T-helper 9 cell (primary cell): ENCODE measurements around the gene SMARCA2.

Experiments used
- DNase-seq: peaks from one replicate; pipeline ENCODE4 v3.0.0-alpha.2; 2020

SMARCA2 gene

GRCh38 chr9:2043243-2043642 lies 28.1 kb downstream of the SMARCA2 start:
- no peak for DNase-seq

- DNase-seq: no peak
These were observed 28.8 kb downstream of the SMARCA2 start for GRCh38 chr9:2043881-2044462.

- DNase-seq: no peak
These were observed 32.1 kb downstream of the SMARCA2 start for GRCh38 chr9:2047144-2047671.

DNA sequence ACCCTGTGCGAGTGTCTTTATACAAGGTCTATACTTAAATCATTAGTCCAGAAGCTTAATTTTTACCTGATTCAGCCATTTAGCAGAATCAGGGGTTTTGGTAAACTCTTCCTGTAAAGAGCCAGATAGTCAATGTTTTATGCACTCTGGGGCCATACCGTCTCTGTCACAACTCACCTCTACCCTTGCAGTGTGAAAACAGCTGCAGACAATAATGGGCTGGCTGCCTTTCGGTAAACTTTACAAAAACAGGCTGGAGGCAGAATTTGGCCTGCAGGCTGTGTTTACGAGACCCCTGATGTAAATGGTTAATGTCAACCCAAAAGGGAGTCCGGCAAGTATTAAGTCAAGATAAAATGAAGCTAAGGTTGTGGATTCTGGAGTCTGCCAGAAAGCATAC lies 32.8 kb downstream of the SMARCA2 start:
- DNase-seq: no peak

DNA sequence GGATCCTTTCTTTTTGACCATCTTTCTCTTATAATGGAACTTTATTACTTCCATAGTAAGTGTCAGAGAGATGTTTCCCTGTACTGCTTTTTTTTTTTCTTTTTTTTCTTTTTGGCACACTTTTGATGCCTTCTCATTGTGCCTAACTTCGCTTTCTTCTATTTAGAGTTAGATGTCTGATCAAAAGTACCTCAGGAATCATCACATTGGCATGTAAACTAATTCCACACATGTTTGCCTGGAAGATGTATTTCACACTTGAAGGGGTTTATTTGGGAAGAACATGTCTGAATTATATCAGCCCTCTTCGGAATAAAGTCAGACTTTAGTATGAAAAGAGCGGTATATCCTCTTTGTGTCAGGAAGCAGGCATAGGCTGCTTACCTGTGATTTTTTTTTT lies 35.1 kb downstream of the SMARCA2 start:
- no peak for DNase-seq

DNA sequence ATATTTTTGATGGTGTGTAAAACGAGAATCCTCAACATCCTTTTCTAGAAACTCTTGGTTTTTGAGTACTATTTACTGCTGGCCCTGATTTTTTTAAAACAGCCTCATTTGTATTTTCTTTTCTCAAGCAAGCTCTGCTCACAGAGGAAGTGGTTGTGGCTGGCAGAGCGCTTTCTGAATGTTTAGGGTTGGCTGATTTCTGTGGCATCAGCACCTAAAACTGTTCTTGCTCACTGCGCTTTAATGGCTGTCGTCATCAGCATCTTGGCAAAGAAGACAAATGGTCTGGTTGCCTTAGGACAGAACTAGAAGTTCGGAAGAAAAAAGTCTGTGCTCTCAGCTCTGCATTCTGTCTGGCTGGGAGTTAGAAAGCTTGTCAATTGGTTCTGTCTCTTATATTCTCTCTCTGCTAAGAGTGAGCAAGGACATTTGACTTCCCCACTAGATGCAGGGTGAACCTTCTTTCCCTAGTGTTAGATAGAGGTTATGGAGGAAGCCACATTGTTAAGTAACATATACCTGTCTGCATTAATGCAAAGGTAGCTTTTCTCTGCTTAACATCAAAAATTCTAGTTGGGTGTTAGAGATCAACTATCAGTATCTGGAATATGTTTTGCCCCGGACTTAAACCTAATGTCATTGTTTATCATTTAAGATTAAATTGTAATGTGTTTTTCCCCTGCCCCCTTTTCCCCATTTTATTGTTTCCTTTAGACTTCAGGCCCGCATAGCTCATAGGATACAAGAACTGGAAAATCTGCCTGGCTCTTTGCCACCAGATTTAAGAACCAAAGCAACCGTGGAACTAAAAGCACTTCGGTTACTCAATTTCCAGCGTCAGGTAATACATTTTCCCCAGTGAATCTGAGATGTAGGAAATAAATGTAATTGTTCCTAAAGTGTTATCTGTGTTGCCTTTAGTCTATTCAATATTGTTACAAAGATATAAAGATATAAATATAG lies 39.0 kb downstream of the SMARCA2 start:
- DNase-seq: peak; percentile 48

- no peak for DNase-seq
These were observed 40.1 kb downstream of the SMARCA2 start for GRCh38 chr9:2055203-2055658.

GRCh38 chr9:2059274-2059929 lies 44.3 kb downstream of the SMARCA2 start:
- DNase-seq: no peak

DNA sequence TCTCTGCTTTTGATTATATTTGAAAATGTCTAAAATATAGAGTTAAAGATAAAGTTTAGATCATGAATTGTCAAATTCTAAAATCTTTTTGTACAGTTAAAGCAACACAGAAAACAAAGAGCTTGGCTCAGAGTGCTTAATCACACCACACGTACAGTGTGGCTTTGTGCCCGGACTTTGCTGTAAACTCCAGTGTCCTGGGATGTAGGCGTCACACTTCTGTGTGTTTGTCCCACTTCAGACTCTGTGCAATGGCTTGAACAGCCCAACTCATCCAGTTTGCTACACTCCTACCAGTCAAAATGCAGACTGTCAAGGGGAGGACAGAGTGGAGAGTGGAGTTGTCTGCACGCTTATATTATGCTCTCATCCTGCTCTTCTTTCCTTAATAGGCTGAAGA lies 45.3 kb downstream of the SMARCA2 start:
- no peak for DNase-seq

DNA sequence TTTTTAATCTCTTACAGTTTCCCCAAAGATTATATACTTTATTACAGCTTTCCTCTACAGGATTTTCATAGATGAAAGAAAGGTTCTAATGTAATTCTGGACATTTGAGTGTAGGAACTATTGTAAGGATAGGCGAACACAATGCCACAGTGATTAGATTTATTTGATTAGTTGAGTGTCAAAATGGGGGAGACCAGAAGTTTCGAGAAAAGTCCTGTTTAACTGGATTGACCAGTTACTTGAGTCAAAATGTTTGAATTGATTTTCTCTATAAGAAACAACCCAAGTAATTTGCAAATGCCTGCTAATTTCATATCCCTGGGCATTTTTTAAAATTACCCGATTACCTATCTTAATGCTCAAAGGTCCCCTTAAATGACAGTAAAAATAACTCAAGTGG lies 50.6 kb downstream of the SMARCA2 start:
- DNase-seq: no peak

DNA sequence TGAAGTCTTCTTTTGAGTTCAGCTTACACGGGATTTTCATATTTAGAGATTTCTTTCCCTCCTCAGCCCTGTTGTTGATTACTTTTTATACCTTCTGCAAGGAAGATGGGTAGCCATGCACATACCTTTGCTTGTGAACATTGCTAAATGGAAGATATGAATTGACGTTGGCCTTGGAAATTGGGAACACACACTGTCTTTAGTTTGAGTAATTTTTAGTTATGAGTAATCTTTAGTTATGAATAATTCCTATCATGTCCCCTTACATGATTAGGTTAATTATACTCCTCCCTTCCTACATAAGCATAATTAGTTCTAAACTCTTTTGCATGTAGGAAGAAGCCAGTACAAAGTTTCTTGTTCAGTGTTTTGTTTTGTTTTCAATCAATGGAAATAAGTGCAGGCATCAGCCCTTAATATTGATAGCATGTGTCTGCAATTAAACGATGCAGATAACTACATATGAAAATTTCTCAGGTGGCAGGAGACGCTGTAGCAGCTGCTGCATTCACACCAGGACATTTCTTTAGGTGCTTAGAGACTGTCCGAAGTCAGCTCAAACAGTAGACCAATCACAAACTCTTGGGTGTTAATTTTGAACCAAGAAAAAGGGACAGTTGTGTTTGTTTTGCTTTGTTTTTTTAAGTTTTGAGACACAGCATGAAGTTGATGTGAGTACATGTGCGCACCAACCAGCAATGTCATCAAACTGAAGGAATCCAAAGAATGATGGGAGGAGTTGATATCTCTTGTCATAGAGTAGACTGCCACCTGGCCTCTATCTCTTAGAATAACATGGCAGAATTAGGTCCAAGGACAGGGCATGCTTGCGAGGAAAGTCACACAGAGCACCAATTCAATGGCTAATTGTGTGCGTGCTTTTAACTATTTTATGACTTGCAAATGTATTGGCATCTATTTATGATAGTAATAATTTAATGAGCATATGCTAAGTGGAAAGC lies 51.4 kb downstream of the SMARCA2 start:
- DNase-seq: no peak

DNA sequence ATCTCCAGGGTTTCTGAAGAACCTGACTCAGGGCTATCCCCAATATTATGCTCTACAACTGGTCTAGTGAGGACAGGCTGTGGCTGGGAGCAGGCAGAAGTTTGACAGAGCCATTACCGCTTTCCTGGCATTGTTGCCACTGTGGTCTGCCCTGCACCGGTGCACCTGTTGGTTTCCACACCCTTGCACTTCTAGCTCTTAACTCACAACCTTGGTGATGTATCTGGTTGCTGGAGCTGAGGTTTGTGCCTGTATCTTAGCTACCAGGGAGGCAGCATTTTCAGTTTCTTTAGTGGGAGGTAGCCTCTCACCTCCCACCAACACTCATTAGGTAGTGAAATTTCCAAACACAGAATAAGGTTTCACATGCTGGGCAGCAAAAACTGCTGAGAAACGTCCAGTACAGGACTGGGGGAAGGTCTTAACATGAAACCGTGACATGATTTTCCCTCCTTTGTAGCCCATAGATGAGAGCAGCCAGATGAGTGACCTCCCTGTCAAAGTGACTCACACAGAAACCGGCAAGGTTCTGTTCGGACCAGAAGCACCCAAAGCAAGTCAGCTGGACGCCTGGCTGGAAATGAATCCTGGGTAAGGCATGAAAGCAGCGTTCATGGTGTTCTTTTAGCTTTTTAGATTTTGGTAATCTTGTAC lies 57.7 kb downstream of the SMARCA2 start:
- DNase-seq: no peak

DNA sequence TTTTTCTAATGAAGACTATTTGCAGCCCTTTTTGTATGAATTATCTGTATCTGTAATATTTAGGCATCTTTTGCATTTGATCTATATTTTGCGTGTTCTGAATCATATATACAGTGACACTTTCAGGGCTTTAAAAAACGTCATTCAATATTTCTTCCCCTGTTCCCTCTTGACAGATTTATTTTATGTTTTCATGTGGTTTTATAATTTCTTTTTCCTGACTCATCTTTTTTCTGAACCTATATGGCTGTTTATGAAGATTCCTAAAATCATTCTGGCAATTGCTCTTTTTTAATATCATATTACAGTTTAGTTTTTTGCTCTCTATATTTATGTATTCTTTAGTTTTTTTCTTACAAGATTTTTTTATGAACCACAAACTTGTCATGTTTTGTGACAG lies 67.6 kb downstream of the SMARCA2 start:
- DNase-seq: no peak

DNA sequence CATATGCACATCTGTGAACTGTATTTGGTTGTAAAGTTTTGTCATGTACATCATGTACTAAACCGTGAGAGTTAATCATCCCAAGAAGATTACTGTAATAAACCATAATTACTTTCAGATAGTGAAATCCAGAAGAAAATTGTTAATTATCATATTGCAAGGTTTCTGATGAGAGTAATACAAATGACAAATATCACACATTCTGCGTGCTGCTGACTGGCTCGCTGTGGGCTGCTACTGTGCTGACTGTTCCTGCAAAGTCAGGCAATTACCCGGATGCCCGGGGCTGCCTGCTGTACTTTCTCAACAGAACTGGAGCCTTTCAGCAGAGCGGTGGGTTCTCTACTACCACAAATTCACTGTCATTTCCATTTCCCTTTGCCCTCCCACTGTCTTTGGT lies 68.3 kb downstream of the SMARCA2 start:
- DNase-seq: no peak

- DNase-seq: no peak
These were observed 70.6 kb downstream of the SMARCA2 start for GRCh38 chr9:2085716-2086115.

DNA sequence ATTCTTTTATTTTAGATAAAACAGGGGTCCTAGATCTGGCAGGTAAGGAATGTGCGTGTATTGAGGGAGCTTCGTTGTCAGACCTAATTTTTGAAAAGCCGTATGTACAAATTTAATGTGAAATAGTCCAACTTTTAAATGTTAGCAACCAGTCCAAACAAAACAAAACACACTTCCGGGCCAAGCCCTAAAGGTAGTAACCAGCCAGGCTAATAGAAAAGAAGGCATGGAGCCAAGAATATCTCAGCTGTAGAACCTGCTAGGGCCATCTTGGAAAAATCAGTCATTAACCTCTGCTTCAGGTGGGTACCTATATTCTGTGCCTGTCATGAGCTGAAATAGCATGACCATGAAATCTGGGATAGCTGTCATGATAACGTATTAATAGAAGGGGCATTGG lies 71.0 kb downstream of the SMARCA2 start:
- no peak for DNase-seq

DNA sequence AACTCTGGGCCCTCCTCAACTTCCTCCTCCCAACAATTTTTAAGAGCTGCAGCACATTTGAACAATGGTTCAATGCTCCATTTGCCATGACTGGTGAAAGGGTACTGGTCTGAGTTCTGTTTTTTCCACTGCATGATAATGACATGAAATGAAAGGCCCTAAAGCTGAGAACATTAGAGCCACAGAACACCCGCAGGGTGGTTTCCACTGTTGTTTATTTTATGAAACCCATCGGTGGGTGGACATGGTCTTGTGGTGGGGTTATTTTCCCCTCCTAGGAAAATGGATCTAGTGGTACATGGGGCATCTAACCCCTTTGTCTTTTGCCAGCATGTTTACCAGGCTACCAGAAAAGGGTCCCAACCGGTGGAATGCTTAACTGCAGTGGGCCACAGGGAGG lies 71.8 kb downstream of the SMARCA2 start:
- no peak for DNase-seq

DNA sequence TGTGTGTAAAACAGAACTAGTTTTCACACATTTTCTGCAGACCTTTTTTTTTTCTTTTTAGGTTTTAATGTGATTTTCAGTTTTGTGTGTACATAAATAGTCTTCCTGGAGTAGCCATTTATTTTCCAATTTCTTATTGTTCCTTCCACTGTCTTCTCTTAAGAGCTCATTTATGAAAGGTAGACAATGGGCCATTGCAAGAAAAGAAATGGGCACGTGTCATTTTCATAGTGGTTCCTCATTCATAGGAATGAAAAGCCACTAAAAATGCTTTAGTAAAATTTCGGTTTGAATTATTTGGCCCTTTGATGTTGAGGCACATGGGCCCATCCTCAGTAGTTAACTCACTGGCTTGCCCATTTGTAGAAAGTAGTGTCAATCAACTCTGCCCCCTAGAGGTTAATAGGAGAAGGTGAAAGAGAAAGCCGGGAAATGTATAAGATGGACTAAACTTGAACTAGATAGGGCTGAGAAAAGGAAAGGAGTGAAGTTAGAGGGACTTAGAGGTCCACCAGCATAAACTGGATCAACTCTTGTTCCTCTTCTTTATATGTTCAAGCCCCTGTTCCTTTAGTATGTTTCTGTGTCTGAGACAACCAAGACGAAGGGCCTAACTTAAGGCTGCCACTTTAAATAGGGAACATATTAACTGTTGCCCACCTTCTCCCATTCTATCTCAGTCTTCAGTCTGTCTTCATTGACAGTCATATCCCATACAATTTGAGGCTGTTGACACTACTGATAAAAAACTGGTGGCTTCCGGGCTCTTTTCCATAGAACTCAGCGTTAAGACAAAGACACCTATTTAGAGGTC lies 72.6 kb downstream of the SMARCA2 start:
- no peak for DNase-seq

- DNase-seq: no peak
These were observed 78.9 kb downstream of the SMARCA2 start for GRCh38 chr9:2093920-2094597.

- DNase-seq: no peak
These were observed 81.3 kb downstream of the SMARCA2 start for GRCh38 chr9:2096376-2096970.
